AG10803 (cell line): ENCODE measurements around the gene SELENOF.

Experiments
- DNase-seq: peaks from one replicate; pipeline ENCODE4 v3.0.0; 2010; ENCODE audit warnings: low read depth
- H3K4me3 ChIP-seq: 2 replicates; pipeline ENCODE4 v1.5.1; 2011; ENCODE audit warnings: mild to moderate bottlenecking, low read length, control low read depth
- CTCF ChIP-seq: conservative IDR thresholded peaks from 2 replicates; pipeline ENCODE4 v1.5.1; 2011; ENCODE audit warnings: mild to moderate bottlenecking, low read length, control low read depth, inconsistent platforms

SELENOF gene

DNA sequence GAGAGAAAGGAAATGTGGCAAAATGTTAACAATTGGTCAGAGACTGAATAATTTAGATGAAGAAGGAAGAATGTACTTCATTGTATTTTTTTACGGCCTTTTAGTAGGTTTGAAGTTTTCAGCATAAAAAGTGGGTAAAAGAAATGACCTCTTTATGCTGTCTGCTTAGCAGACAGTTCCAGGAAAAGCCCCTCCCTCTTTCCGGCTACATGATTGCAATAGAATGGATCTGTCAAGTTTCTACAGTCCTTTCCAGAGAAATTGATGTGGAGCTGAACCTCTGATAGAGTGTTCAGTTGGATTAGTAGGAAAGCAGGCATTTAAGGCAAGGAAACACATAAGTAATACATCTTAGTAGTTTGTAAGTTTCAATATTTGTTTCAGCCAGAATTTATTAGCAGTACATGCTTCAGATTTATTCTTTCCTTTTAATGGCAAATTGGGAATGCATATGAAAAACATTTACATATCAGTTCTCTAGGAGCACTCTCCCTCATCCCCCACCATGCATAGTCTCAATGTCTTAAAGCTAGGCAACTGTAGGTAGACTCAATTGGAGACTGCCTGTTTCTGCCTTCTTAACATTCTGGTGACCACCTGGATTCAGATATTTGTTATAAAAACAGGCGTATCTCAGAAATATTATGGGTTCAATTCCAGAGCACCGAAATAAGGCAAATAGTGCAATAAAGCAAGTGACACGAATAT is 36.9 kb upstream of the SELENOF start:
- DNase-seq: no peak
- no peak for TF ChIP-seq CTCF

DNA sequence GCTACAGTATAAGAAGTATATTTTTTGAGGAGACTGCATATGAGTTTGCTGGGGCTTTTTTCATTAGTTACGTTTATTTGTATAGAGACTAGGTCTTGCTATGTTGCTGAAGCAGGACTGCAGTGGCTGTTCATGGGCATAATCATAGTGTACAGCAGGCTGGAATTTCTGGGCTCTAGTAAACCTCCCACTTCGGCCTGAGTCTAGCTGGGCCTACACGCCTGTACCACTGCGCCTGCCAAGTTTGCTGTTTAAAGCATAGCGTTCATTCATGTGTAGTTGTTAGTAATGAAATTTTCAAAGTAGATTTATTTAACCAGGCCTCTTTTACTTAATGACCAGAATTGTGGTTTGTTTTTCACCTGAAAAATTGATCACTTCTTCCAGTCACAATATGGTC is 34.3 kb upstream of the SELENOF start:
- TF ChIP-seq CTCF: no peak
- no peak overlapping the region for H3K4me3 ChIP-seq
- DNase-seq: no peak

More for the DNA sequence above, 36.9 kb upstream of the SELENOF start:
- no peak overlapping the region for H3K4me3 ChIP-seq

GRCh38 chr1:86942743-86943142 is 28.8 kb upstream of the SELENOF start:
- H3K4me3 ChIP-seq: no peak overlapping the region
- TF ChIP-seq CTCF: no peak
- DNase-seq: no peak

DNA sequence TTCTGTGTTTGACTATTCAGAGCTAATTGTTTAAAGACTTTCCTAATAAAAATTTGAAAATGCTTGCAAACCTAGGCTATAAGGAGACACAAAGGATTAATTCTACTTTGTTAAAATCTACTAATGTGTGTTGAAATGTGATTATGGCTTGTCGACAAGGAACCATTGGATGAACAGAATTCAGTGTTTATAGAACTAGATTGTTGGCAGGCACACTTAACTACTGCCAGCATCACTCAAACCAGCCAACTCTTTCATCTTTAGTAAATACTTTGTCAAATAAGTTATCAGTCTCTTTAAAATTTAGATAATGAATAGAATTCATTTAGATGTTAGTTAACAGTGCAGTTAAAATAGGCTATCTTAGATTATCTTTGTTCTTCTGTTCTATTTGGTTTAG is 28.1 kb upstream of the SELENOF start:
- DNase-seq: no peak
- no peak overlapping the region for H3K4me3 ChIP-seq
- no peak for TF ChIP-seq CTCF

DNA sequence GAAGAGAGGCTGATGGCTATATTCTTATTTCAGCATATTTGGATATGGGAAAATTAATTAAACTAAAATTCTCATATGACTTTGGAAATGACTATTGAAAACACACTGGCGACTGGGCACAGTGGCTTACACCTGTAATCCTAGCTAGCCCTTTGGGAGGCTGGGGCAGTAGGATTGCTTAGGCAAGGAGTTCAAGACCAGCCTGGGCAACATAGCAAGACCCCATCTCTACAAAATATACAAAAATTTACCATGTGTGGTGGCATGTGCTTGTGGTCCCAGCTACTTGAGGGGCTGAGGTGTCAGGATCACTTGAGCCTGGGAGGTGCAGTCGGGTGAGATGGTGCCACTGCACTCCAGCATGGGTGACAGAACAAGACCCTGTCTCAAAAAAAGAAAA is 26.7 kb upstream of the SELENOF start:
- DNase-seq: no peak
- no peak for TF ChIP-seq CTCF
- no peak overlapping the region for H3K4me3 ChIP-seq

DNA sequence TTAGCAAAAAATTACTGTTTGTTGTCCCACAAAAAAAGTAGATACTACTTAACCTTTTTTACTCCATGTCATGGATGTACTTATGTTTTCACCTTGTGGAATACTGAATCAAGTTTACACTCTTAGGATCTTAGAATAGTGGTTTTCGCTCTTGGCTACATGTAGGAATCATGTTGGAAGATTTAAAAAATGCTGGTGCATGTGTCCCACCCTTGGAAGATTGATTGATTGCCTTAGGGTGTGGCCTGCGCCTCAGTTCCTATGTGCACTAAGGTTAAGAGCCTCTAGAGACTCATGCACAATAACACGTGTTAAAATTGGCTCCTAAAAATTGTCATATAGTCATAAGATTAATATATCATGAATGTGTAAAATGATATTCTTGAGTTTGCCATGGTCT is 25.5 kb upstream of the SELENOF start:
- no peak for TF ChIP-seq CTCF
- no peak for DNase-seq
- no peak overlapping the region for H3K4me3 ChIP-seq

DNA sequence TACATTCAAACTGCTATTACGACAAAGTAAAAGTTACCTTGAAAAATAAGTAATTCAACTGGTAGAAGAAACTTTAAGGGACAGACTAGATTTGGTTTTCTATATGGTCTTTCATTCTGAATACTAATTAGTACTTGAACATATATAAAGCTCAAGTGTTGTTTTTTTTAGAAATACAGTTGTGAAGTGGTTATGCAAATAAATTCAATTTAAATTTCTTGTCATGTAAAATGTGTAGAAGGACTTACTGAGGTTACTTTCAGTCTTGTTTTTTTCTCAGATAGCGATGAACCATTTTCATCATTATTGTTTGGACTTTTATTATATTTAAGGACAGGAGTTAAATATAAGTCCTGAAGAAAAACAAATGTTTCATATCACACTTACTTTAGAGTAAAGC is 24.9 kb upstream of the SELENOF start:
- TF ChIP-seq CTCF: no peak

More for the DNA sequence above, 24.9 kb upstream of the SELENOF start:
- no peak overlapping the region for H3K4me3 ChIP-seq
- no peak for DNase-seq
